ENCODE measurements around the gene DNAH3.

- no peak for TF ChIP-seq CTCF (IDR thresholded peaks at IDR 0.05; ENCODE audit: low read length)
- no peak for TF ChIP-seq EZH2 (IDR thresholded peaks at IDR 0.05; ENCODE audit: borderline replicate concordance, low read length)
Observed at GRCh38 chr16:20916289-20916688, 234.4 kb downstream of the DNAH3 start.

Measured in OCI-LY1 (cell line).